Measurements from ENCODE around the gene MBP. TPM values are rescaled to one million over a fixed set of nuclear protein-coding genes. Genes with fewer than 3 reads are reported as not detected.

The MBP gene
- total RNA-seq, 4 donors from 2014 or later, result 45.0 to 60.0 (median 51.9) TPM

GRCh38 chr18:77170890-77171410 is 38.4 kb upstream of the MBP start:
- no peak for DNase-seq (ENCODE audit: low spot score in 2 of 2)
- no peak overlapping the region for H3K4me3 ChIP-seq (ENCODE audit: low read depth, poor library complexity, severe bottlenecking)
- TF ChIP-seq CTCF (IDR thresholded peaks at IDR 0.05), result no peak
- TF ChIP-seq POLR2A (IDR thresholded peaks at IDR 0.05), result no peak
- intact Hi-C loops (cut with DNase I; ENCODE audit: low total_unique reads), result no loop called here
- 50 to 59% methylated on average over 8 of the region's 8 CpGs for WGBS, 2 donors

- no peak for DNase-seq (ENCODE audit: low spot score in 2 of 2)
- intact Hi-C loops (cut with DNase I; ENCODE audit: low total_unique reads), result no loop called here
- no peak overlapping the region for H3K4me3 ChIP-seq (ENCODE audit: low read depth, poor library complexity, severe bottlenecking)
- 91 to 93% methylated on average over 14 to 15 of the region's 15 CpGs for WGBS, 2 donors
- no peak for TF ChIP-seq CTCF (IDR thresholded peaks at IDR 0.05)
- TF ChIP-seq POLR2A (IDR thresholded peaks at IDR 0.05), result no peak
These were observed 36.3 kb upstream of the MBP start for GRCh38 chr18:77168811-77169311.

GRCh38 chr18:77167251-77167650 is 34.7 kb upstream of the MBP start:
- 55 to 60% methylated on average over 5 of the region's 5 CpGs for WGBS, 2 donors
- intact Hi-C loops (cut with DNase I; ENCODE audit: low total_unique reads), result no loop called here
- DNase-seq (ENCODE audit: low spot score in 2 of 2), result no peak
- TF ChIP-seq POLR2A (IDR thresholded peaks at IDR 0.05), result no peak
- no peak for TF ChIP-seq CTCF (IDR thresholded peaks at IDR 0.05)
- H3K4me3 ChIP-seq (ENCODE audit: low read depth, poor library complexity, severe bottlenecking), result no peak overlapping the region

- H3K4me3 ChIP-seq (ENCODE audit: low read depth, poor library complexity, severe bottlenecking), result no peak overlapping the region
- intact Hi-C loops (cut with DNase I; ENCODE audit: low total_unique reads), result no loop called here
- TF ChIP-seq POLR2A (IDR thresholded peaks at IDR 0.05) (no peak), CTCF (IDR thresholded peaks at IDR 0.05) (no peak)
- WGBS, 2 donors, result 89% methylated on average over 11 of the region's 11 CpGs
- DNase-seq (ENCODE audit: low spot score in 2 of 2), result no peak
These were observed 33.9 kb upstream of the MBP start for GRCh38 chr18:77166523-77166922.

GRCh38 chr18:77165503-77166188 is 33.1 kb upstream of the MBP start:
- DNase-seq (ENCODE audit: low spot score in 2 of 2), result peak; percentile 75 to 91
- no peak overlapping the region for H3K4me3 ChIP-seq (ENCODE audit: low read depth, poor library complexity, severe bottlenecking)
- intact Hi-C loops (cut with DNase I; ENCODE audit: low total_unique reads), result no loop called here
- 28 to 30% methylated on average over 19 of the region's 19 CpGs for WGBS, 2 donors
- no peak for TF ChIP-seq CTCF (IDR thresholded peaks at IDR 0.05)
- no peak for TF ChIP-seq POLR2A (IDR thresholded peaks at IDR 0.05)

All from lower leg skin (tissue), 4 donors.